Astrocyte (in vitro differentiated cells and primary cell): ENCODE data around the gene ZNF311.

Experiments used
- CTCF ChIP-seq: IDR thresholded peaks from 2 replicates; pipeline ENCODE4 v1.5.1; 2011; ENCODE audit warnings: low read depth, mild to moderate bottlenecking, inconsistent platforms, low read length, moderate library complexity; ENCODE audit not compliant: insufficient read depth
- EZH2 ChIP-seq: IDR thresholded peaks from 2 replicates; pipeline ENCODE4 v1.6.1; 2012; ENCODE audit warnings: mild to moderate bottlenecking, low read length, inconsistent platforms; ENCODE audit not compliant: insufficient read depth

- TF ChIP-seq CTCF (no peak), EZH2 (no peak)
These were observed 14.5 kb upstream of the ZNF311 start for GRCh38 chr6:29019629-29020028.
